Measurements from ENCODE around the gene IFT74.
"Not testable (repeated sequence)": the region's sequence is repeated elsewhere in the genome, so short reads cannot be mapped to it uniquely, and the experiment has no call there.

DNA sequence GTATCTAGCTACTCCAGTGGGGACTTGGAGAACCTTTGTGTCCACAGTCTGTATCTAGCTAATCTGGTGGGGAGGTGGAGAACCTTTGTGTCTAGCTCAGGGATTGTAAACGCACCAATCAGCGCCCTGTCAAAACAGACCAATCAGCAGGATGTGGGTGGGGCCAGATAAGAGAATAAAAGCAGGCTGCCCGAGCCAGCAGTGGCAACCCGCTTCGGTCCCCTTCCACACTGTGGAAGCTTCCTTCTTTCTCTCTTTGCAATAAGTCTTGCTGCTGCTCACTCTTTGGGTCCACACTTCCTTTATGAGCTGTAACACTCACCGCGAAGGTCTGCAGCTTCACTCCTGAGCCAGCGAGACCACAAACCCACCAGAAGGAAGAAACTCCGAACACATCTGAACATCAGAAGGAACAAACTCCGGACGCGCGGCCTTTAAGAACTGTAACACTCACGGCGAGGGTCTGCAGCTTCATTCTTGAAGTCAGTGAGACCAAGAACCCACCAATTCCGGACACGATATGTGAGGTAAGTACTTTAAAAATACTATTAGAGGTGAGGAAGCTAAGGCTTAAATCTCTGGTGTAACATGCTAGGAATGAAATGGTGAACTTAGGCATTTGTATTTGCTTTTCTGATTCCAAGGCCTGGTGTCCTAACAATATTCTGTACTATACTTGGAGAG lies 137.3 kb downstream of the IFT74 start:
- TF ChIP-seq, protein P1, sequence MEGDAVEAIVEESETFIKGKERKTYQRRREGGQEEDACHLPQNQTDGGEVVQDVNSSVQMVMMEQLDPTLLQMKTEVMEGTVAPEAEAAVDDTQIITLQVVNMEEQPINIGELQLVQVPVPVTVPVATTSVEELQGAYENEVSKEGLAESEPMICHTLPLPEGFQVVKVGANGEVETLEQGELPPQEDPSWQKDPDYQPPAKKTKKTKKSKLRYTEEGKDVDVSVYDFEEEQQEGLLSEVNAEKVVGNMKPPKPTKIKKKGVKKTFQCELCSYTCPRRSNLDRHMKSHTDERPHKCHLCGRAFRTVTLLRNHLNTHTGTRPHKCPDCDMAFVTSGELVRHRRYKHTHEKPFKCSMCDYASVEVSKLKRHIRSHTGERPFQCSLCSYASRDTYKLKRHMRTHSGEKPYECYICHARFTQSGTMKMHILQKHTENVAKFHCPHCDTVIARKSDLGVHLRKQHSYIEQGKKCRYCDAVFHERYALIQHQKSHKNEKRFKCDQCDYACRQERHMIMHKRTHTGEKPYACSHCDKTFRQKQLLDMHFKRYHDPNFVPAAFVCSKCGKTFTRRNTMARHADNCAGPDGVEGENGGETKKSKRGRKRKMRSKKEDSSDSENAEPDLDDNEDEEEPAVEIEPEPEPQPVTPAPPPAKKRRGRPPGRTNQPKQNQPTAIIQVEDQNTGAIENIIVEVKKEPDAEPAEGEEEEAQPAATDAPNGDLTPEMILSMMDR (conservative IDR thresholded peaks at IDR 0.05; ENCODE audit: low read length), result not testable (repeated sequence)
- not testable (repeated sequence) for TF ChIP-seq EZH2phosphoT487 (IDR thresholded peaks at IDR 0.05; ENCODE audit: borderline replicate concordance, low read depth, low read length)

Measured in OCI-LY7 (cell line).